Cardiac fibroblast (primary cell): ENCODE data around the gene MMP13.

ENCODE experiments used
- DNase-seq, 2 donors: peaks; one replicate each; pipeline versions ENCODE4 v3.0.0 to v3.0.0-alpha.2; 2010; ENCODE audit warnings: low read depth in 2 of 2
- H3K4me3 ChIP-seq, 2 donors: replicated peaks in 1 of 2; 1 replicate in 1 of 2; 2 replicates in 1 of 2; pipeline ENCODE4 v1.5.1; 2011; ENCODE audit warnings: low read depth in 2 of 2, low read length in 2 of 2, mild to moderate bottlenecking in 2 of 2, moderate library complexity in 1 of 2
- CTCF ChIP-seq: IDR thresholded peaks from one replicate; pipeline ENCODE4 v1.5.1; 2011; ENCODE audit warnings: low read depth, mild to moderate bottlenecking, low read length, inconsistent platforms

MMP13 gene

DNA sequence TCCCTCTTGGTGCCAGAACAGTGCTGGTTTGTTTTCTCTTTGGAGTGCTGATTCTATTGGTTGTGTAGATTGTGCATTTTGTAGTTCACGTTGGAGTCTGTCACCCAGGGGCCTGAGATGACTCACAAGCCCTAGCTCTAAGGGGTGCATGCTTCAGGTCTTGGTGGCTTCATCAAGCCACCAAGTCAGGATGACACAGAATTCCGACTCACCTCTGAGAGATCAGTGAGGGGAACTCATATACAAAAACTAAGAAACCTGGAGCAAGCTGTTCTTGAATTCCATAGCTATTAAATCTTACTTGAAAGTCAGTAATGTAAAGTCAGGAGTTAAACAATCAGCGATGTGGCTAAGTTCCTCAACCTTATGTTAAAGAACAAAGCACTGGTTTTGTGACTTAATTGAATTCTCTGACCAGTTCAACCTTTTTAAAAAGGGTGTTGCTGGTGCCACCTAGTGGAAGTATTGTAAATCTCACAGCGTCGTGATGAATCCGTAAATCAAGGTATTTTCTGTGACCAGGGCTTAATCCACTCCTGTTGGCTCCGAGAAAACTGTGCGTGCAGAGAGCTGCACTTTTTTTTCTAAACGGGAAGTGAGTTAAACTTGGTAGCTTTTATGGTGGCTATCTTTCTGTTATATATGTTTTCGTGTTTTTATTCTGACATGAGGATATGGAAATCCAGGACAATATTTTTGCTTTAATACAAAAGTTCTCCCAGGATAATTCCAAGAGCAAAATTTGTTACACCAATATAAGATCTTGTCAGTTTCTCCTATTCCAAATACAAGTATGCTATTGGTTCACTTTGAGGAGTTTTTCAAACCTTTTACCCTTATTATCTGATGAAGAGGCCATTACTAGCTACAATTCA is 14.6 kb downstream of the MMP13 start:
- peak; percentile 76 to 80 for DNase-seq
- no peak overlapping the region for H3K4me3 ChIP-seq
- TF ChIP-seq CTCF = peak; percentile 61

DNA sequence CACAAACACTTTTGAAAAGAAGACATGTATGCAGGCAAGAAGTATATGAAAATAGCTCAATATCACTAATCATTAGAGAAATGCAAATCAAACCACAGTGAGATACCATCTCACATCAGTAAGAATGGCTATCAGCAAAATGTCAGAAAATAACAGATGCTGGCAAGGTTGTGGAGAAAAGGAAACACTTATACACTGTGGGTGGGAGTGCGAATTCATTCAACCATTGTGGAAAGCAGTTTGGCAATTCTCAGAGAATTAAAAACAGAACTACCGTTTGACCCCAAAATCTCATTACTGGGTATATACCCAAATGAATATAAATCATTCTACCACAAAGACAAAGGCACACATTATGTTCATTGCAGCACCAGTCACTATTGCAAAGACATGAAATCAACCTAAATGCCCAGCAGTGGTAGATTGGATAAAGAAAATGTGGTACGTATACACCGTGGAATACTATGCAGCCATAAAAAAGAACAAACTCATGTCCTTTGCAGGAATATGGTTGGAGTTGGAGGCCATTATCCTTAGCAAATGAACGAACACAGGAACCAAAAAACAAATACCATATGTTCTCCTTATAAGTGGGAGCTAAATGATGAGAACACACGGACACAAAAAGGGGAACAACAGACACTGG is 18.5 kb downstream of the MMP13 start:
- TF ChIP-seq CTCF = no peak
- no peak for DNase-seq
- no peak overlapping the region for H3K4me3 ChIP-seq

DNA sequence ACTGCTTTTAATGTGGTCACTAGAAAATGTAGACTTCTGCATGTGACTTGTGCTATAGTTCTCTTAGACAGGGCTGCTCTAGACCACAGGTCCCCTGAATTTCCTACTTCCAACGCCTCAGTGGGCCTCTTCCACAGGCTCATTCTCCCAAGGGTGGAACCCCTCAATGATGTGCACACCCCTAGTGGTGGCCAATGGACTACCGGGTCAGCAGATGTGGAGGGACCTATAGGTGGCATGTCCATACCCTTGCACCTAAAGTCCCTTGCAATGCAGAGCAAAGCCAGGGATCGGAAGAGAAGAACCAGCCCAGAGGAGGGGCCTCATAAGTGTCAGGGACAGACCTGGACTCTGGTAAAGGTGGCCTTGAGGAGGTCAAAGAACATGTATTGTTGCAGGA is 20.0 kb downstream of the MMP13 start:
- TF ChIP-seq CTCF = no peak
- H3K4me3 ChIP-seq = no peak overlapping the region
- DNase-seq = no peak

DNA sequence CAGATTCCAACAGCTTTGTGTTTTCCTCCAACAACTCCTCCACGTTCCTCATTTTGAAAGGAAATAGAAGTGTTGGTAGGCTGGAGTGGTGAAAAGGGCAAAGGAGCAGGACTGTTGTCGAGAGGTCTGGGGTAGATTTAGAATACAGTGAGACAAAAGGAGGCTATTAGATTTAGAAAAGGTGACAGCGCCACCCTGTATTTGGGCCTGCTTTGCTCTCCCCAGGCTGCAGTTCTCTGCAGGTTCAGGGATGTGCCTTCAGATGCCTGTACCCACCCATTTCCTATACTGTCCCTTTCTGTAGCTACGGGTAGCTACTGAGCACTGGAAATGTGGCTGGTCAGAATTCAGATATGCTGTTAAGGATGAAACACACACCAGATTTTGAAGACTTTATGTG is 20.8 kb downstream of the MMP13 start:
- no peak overlapping the region for H3K4me3 ChIP-seq
- no peak for TF ChIP-seq CTCF
- no peak for DNase-seq

GRCh38 chr11:102933627-102934026 is 21.9 kb downstream of the MMP13 start:
- no peak overlapping the region for H3K4me3 ChIP-seq
- no peak for DNase-seq
- no peak for TF ChIP-seq CTCF

DNA sequence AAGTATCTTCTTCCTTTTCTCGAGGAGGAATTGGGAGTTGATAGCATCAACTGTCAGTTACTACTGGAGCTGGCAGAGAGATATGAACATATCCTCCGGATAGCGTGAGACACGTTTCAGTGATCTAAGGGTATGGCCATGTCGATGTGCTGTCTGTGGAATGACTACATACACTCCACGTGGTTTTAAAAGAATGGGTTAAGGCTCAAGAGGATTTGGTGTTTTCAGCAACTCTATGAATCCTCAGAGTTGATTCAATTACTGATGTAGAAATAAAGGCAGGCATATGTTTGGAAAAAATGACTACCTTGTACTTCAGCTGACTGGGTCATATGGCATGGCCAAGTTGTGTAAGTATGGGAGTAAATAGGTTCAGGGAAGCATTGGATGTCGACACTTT is 22.9 kb downstream of the MMP13 start:
- no peak for DNase-seq

More for the DNA sequence above, 22.9 kb downstream of the MMP13 start:
- no peak for TF ChIP-seq CTCF
- H3K4me3 ChIP-seq = no peak overlapping the region
